ENCODE data around the gene HOXC13.

The HOXC13 gene

GRCh38 chr12:53963434-53964314, 25.0 kb downstream of the HOXC13 start:
- no peak for TF ChIP-seq CTCF (IDR thresholded peaks at IDR 0.05; ENCODE audit: extremely low read depth, missing control alignments)
- DNase-seq (ENCODE audit: low spot score), result no peak

GRCh38 chr12:53964315-53964713, 25.7 kb downstream of the HOXC13 start:
- no peak for DNase-seq (ENCODE audit: low spot score)

GRCh38 chr12:53965281-53966084, 26.9 kb downstream of the HOXC13 start:
- no peak for DNase-seq (ENCODE audit: low spot score)
- TF ChIP-seq CTCF (IDR thresholded peaks at IDR 0.05; ENCODE audit: extremely low read depth, missing control alignments), result no peak

More at GRCh38 chr12:53964315-53964713, 25.7 kb downstream of the HOXC13 start:
- no peak for TF ChIP-seq CTCF (IDR thresholded peaks at IDR 0.05; ENCODE audit: extremely low read depth, missing control alignments)

- TF ChIP-seq CTCF (IDR thresholded peaks at IDR 0.05; ENCODE audit: extremely low read depth, missing control alignments), result no peak
- DNase-seq (ENCODE audit: low spot score), result no peak
These were observed 27.4 kb downstream of the HOXC13 start for GRCh38 chr12:53966085-53966384.

- no peak for DNase-seq (ENCODE audit: low spot score)
- no peak for TF ChIP-seq CTCF (IDR thresholded peaks at IDR 0.05; ENCODE audit: extremely low read depth, missing control alignments)
These were observed 27.9 kb downstream of the HOXC13 start for GRCh38 chr12:53966385-53967133.

GRCh38 chr12:53967421-53967925, 28.8 kb downstream of the HOXC13 start:
- no peak for DNase-seq (ENCODE audit: low spot score)
- TF ChIP-seq CTCF (IDR thresholded peaks at IDR 0.05; ENCODE audit: extremely low read depth, missing control alignments), result no peak
